Activated CD4-positive, alpha-beta T cell treated with anti-CD3 and anti-CD28 coated beads, Interleukin-2, amount 50 U/mL, for 1 hour (primary cell): ENCODE results near the gene TYW1B.
"Not testable (repeated sequence)": the region's sequence is repeated elsewhere in the genome, so short reads cannot be mapped to it uniquely, and the experiment has no call there.

ENCODE experiments used
- DNase-seq: peaks from one replicate; pipeline ENCODE4 v3.0.0-alpha.2; 2020

Gene TYW1B

GRCh38 chr7:72695482-72695881 lies 132.5 kb downstream of the TYW1B start:
- DNase-seq: not testable (repeated sequence)

GRCh38 chr7:72691442-72691841 lies 136.6 kb downstream of the TYW1B start:
- not testable (repeated sequence) for DNase-seq

- not testable (repeated sequence) for DNase-seq
Observed at GRCh38 chr7:72690177-72690576, 137.8 kb downstream of the TYW1B start.

- DNase-seq: not testable (repeated sequence)
Observed at GRCh38 chr7:72689344-72689743, 138.7 kb downstream of the TYW1B start.

- not testable (repeated sequence) for DNase-seq
Observed at GRCh38 chr7:72681211-72681610, 146.8 kb downstream of the TYW1B start.

GRCh38 chr7:72676880-72677279 lies 151.1 kb downstream of the TYW1B start:
- not testable (repeated sequence) for DNase-seq

GRCh38 chr7:72676086-72676690 lies 151.8 kb downstream of the TYW1B start:
- not testable (repeated sequence) for DNase-seq

GRCh38 chr7:72675686-72676085 lies 152.3 kb downstream of the TYW1B start:
- not testable (repeated sequence) for DNase-seq

- no peak for DNase-seq
Observed at GRCh38 chr7:72674394-72674793, 153.6 kb downstream of the TYW1B start.

GRCh38 chr7:72670850-72671249 lies 157.2 kb downstream of the TYW1B start:
- not testable (repeated sequence) for DNase-seq

- not testable (repeated sequence) for DNase-seq
Observed at GRCh38 chr7:72668435-72668834, 159.6 kb downstream of the TYW1B start.

- DNase-seq: not testable (repeated sequence)
Observed at GRCh38 chr7:72667049-72667448, 161.0 kb downstream of the TYW1B start.

- DNase-seq: not testable (repeated sequence)
Observed at GRCh38 chr7:72648574-72648973, 179.4 kb downstream of the TYW1B start.

GRCh38 chr7:72643708-72644107 lies 184.3 kb downstream of the TYW1B start:
- not testable (repeated sequence) for DNase-seq

GRCh38 chr7:72641485-72642248 lies 186.3 kb downstream of the TYW1B start:
- DNase-seq: not testable (repeated sequence)

- DNase-seq: not testable (repeated sequence)
Observed at GRCh38 chr7:72640740-72641139, 187.3 kb downstream of the TYW1B start.

- not testable (repeated sequence) for DNase-seq
Observed at GRCh38 chr7:72635273-72635908, 192.6 kb downstream of the TYW1B start.

GRCh38 chr7:72632765-72633292 lies 195.2 kb downstream of the TYW1B start:
- DNase-seq: not testable (repeated sequence)

GRCh38 chr7:72628375-72628774 lies 199.6 kb downstream of the TYW1B start:
- not testable (repeated sequence) for DNase-seq

- DNase-seq: not testable (repeated sequence)
Observed at GRCh38 chr7:72626428-72627011, 201.5 kb downstream of the TYW1B start.

GRCh38 chr7:72625721-72626423 lies 202.1 kb downstream of the TYW1B start:
- DNase-seq: not testable (repeated sequence)

GRCh38 chr7:72622532-72622931 lies 205.5 kb downstream of the TYW1B start:
- DNase-seq: no peak
